Stimulated activated CD8-positive, alpha-beta memory T cell treated with anti-CD3 and anti-CD28 coated beads, Interleukin-4, amount 100 ng/mL, for 48 hours (primary cell): Measurements from ENCODE around the gene MYO1H.
"Not testable (repeated sequence)": the region's sequence is repeated elsewhere in the genome, so short reads cannot be mapped to it uniquely, and the experiment has no call there.

Experiments
- DNase-seq: peaks from one replicate; pipeline ENCODE4 v3.0.0-alpha.2; 2020

The MYO1H gene

GRCh38 chr12:109451400-109451799 is 103.7 kb downstream of the MYO1H start:
- no peak for DNase-seq

- DNase-seq: no peak
These were observed 104.8 kb downstream of the MYO1H start for GRCh38 chr12:109452489-109452888.

GRCh38 chr12:109455706-109456105 is 108.0 kb downstream of the MYO1H start:
- DNase-seq: no peak

GRCh38 chr12:109458086-109458485 is 110.4 kb downstream of the MYO1H start:
- DNase-seq: no peak

- DNase-seq: no peak
These were observed 111.1 kb downstream of the MYO1H start for GRCh38 chr12:109458771-109459208.

- DNase-seq: no peak
These were observed 111.5 kb downstream of the MYO1H start for GRCh38 chr12:109459247-109459646.

- no peak for DNase-seq
These were observed 112.8 kb downstream of the MYO1H start for GRCh38 chr12:109460538-109460937.

GRCh38 chr12:109461049-109461845 is 113.5 kb downstream of the MYO1H start:
- DNase-seq: no peak

- no peak for DNase-seq
These were observed 114.4 kb downstream of the MYO1H start for GRCh38 chr12:109461846-109462756.

- no peak for DNase-seq
These were observed 115.4 kb downstream of the MYO1H start for GRCh38 chr12:109462868-109463692.

GRCh38 chr12:109463756-109464155 is 116.1 kb downstream of the MYO1H start:
- DNase-seq: no peak

GRCh38 chr12:109464642-109465351 is 117.1 kb downstream of the MYO1H start:
- DNase-seq: no peak

GRCh38 chr12:109466305-109466704 is 118.6 kb downstream of the MYO1H start:
- no peak for DNase-seq

GRCh38 chr12:109466821-109467220 is 119.1 kb downstream of the MYO1H start:
- no peak for DNase-seq

GRCh38 chr12:109467978-109468676 is 120.4 kb downstream of the MYO1H start:
- no peak for DNase-seq

- no peak for DNase-seq
These were observed 121.8 kb downstream of the MYO1H start for GRCh38 chr12:109469517-109469916.

GRCh38 chr12:109473006-109473405 is 125.3 kb downstream of the MYO1H start:
- no peak for DNase-seq

- not testable (repeated sequence) for DNase-seq
These were observed 126.0 kb downstream of the MYO1H start for GRCh38 chr12:109473526-109474270.

GRCh38 chr12:109475121-109475520 is 127.4 kb downstream of the MYO1H start:
- DNase-seq: no peak

GRCh38 chr12:109475993-109476806 is 128.5 kb downstream of the MYO1H start:
- no peak for DNase-seq
